GM21717 (cell line): ENCODE measurements around the gene NEK10.

Source experiments
- ATAC-seq: cut with Tn5 transposase; IDR thresholded peaks from one replicate; pipeline ENCODE4 v1.9.1; 2021; ENCODE audit warnings: mild to moderate bottlenecking, moderate library complexity; ENCODE audit not compliant: unreplicated experiment

Gene NEK10

DNA sequence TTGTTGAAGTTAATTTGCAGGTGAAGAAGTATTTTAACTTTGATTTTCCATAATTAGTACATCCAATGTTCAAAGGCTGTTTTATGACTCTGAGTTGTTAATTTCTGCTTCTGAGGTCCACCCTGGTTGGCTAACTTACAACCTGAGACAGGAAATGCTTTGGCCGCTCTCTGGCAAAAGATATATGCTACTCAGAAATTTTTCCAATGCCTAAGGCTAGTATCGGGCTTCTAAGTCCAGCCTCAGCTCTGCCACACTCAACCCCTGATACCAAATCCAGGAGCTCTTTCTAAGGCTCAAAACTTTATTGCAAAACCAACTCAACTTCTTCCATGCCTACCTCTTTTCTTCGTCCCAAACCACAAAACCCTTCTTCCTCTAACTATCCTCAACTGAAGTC, 192.9 kb downstream of the NEK10 start:
- ATAC-seq, result no peak

DNA sequence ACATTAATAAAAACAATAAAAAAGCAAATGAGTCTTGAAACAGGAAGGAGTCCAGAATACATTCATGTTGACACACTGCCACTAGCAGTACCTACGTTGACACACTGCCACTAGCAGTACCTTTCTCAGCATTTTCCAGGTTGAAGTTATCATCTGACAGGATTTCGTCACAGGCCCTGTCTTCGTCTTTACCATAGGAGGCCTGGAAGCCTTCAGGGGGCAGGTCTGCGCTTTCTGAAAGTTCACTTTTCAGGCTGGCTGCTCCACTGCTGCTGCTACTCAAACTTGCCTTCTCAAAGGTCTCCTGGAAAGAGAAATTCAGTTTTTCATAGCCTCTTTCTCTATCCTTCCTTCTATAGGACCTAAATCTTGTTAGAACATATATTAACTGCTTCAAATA, 194.7 kb downstream of the NEK10 start:
- no peak for ATAC-seq

DNA sequence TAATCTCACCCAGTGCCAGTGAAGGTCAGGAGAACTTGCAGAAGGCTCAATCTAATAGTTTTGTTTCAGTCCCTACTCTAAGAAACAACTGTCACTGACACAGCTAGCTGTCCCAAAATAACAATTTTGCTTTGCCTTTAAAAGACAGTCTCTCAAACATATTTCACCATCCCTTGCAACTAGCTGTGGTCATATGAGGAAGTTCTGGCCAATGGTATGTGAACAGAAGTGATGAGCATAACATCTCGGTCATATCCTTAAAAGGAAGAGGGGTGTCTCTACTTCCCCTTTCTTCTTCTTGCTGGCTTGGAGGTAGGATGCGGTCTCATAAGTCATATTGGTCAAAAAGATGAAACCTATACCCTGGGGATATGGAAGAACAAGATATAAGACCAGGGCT, 198.1 kb downstream of the NEK10 start:
- ATAC-seq, result peak; percentile 88

DNA sequence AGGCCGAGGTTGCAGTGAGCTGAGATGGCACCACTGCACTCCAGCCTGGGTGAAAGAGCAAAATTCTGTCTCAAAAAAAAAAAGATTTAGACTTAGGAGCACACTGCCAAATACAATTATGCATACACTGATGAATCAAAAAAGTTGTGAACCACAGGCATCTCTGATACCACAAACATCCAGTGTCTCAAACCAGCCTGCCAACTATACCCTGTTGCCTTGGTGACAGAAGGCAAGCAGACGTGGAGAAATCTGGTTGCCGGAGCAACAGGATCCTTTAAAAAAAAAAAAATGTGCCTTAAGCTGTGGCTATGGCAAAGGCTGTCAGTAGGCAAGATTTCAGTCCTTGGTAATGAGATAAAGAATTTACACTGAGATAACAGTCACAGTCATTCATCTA, 202.3 kb downstream of the NEK10 start:
- no peak for ATAC-seq

DNA sequence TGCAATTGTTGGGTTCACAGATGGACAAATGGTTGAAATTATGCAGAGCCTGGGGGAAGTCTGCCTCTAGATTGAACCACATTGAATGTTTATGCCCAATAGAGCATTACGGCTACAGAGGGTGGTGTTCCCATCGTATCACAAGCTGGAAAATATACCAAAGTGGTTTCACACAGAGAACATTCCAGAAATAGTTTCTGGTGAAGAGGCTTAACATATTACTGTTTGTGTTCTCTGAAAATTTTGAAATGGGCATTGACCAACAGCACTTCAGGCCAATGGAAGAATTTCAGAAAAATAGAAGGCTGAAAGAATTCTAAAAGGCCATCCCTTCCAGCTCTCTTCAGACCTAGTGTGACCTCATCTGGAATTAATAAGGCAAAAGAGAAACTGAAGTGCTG, 203.9 kb downstream of the NEK10 start:
- no peak for ATAC-seq

DNA sequence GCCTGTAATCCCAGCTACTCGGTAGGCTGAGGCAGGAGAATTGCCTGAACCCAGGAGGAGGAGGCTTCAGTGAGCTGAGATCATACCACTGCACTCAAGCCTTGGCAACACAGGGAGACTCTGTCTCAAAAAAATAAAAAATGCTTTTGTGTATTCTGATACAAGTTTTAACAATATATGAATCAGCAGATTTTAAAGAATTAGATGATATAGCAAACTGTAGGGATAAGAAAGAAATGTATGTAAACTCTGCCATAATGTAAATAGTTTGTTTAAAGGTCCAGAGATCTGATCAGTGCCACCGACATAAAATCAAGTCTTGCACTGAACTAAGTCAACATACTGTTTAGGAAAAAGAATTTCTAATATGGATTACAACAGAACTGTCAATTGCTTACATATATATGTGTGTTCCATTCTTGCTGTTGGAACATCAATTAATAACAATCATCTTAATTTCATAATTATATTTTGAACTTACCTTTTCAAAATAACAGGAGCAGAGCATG, 208.3 kb downstream of the NEK10 start:
- no peak for ATAC-seq

DNA sequence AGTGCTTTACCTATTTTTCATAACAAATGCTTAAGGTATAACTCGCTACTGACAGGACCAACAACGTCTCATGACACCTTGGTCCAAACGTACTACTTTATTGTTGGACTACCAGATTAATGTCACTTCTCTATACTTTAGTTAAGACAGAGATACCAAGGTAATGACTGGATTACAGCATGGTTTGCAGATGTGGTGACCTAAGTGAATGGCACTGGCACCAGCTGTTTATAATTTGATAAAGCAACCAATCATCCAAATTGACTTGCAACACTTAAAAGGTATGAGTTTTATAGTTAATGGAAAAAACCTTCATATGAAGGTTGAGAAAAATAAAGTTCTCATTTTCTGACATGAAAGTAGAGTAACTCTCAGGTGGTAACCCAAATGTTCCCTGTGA, 209.0 kb downstream of the NEK10 start:
- ATAC-seq, result no peak

DNA sequence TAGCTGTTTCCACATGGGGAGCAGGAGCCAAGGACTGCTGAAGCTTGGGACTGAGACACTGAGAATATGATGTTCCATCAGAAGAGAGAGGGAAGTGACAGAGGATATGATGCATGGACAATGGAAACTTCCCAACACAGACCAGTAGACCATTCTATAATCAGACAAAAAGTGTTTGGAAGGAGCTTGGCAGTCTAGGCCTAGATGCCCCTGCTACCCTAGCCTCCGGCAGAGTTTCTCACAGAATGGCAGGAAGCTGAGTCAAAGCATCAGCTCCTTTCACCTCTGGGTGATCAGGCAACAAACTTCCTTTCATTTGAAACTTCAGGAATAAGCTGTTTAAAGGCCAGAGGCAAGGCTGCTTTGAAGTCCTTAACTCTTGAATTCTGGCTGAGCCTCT, 222.0 kb downstream of the NEK10 start:
- no peak for ATAC-seq

DNA sequence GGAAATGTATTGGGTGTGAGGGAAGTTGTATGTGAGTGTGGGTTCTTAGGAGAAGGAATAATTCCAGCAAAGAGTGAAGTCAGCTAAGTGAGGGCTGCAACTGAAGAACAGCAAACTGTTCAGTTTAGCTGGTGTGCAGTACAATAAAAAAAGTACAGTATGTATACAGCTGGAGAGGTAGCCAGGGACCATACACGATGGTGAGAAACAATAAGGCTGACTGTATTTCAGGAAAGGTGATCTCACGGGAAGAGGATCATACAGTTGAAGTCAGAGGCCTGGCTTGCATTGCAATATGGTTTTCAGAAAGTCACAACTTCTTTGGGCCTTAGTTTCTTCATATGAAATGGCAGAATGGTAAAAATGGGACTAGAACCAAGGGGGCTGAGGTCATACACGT, 222.4 kb downstream of the NEK10 start:
- no peak for ATAC-seq

DNA sequence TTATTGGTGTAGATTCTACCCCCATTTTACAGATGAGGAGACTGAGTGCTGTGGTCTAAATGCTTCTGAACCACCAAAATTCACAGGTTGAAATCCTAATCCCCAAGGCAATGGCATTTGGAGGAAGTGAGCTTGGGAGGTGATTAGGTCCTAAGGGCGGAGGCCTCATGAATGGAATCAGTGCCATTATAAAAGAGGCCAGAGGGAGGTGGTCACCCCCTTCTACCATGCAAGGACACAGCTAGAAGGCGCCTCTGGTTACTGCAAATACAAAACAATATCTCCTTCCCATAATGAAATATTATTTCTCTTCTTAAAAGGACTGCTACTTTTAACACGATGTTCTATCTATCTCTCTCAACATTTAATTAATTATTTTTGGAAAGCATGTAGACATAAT, 223.5 kb downstream of the NEK10 start:
- no peak for ATAC-seq

DNA sequence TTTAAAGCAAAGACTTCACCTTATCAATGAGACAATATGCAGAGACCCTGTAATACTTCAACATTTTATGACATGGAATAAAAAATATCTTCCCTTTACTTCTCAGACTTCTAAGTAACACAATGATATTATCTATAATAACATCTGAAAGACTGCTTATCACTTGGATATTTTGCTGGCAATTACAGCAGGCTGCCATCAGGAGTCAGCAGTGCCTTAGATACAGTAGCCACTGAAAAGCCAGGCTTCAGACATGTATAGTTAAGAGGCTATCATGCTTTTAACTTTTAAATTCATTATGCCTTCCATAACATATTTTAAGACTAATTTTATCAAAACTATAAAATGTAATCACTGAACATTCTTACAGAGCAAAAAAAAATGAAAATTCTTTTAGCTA, 227.5 kb downstream of the NEK10 start:
- no peak for ATAC-seq

DNA sequence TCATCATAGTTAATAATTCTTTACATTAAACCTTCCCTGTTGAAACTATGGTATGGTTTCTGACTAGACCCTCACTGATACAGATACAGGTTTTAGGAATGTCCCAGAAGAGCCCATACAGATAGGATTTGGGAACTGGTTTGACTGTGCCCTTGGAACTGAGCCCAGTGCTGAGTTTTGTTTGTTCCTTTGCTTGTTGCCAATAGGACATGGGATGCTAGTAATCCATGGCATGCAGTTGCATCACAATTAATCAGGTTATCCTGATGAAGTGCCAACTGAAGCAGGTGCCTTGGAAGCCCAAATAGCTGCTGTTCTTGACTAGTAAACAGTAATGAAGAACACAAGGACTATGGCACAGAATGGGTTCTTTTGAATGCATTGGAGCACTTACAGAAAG, 230.6 kb downstream of the NEK10 start:
- no peak for ATAC-seq

DNA sequence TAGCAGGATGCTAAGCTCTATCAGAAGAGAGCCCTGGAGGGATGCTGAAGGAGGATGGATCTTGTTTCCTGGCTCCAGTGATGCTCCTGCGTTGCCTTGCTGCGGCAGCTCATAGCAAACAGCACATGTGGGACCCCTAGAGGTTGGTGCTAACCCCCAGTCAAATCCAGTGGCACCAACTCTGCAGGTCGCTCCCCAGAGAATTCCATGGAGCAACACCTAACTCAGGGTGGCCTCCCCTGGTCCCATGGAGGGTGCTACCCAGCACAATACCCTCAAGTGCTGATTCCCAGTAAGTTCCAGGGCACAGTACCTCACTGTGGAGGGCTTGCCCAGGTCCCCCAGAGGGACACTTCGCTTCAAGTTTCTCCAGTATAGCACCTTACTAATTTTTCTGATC, 231.2 kb downstream of the NEK10 start:
- no peak for ATAC-seq

DNA sequence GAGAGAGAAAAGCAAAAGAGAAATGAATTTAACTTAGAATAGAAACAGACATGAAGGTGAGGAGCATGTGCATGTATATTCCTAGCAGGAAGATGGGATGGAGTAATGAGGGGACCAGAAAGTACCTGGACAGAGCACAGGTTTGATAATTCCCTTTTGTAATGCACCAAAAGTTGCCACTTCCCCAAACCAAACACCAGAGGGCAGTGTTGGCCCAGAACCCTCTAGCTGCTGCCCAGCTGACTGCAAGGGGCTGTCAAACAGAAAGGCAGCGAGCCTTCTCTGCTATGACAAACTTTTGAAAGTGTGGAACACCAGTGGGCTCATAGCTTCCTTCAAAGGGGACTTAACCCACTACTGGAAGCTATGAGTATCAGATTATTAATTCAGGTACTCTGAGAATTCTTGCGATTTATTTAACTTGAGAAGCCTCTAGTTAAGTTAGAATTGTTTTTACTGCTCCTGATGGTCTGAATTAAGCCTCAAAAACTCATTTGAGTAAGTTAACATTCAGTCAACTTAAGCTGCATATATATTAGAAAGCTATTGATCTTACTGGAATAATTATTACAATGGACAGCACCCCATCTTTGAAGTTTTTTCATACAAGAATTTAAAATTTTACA, 234.9 kb downstream of the NEK10 start:
- ATAC-seq, result peak; percentile 97

DNA sequence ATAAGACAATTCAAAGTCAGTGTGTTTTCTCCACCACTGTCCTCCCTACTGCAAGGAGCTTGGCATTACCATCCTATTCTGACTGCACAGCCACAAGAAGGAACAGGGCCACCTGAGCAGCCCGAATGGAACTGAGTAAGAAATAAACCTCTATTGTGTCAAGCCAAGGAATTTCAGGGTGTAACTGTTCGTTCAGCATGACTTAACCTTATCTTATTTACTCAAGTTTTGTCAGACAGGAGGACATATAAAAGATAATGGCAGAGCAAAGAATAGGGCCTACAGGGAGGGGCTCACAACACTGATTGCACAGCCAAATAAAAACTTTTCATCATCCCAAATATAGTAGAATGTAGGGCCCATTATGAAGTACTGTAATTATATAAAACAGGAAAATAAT, 236.1 kb downstream of the NEK10 start:
- no peak for ATAC-seq

DNA sequence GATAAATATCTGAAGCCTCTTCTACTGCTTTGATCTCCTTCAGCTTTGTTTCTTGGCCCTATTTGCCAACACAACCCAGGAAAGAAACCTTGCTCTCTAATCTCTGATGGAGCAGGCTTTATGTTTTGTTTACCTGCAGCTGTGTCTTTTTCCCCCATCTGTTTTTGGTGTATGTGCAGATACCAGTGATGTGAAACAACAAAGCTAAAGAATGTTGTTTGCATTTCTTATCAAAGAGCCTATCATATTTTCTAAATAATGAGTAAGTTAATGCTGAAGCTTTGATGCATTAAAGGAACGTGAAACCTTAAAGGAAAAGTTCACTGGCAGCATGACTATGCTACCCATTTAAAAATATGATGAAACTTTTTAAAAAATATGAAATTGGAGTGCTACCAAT, 238.4 kb downstream of the NEK10 start:
- no peak for ATAC-seq

DNA sequence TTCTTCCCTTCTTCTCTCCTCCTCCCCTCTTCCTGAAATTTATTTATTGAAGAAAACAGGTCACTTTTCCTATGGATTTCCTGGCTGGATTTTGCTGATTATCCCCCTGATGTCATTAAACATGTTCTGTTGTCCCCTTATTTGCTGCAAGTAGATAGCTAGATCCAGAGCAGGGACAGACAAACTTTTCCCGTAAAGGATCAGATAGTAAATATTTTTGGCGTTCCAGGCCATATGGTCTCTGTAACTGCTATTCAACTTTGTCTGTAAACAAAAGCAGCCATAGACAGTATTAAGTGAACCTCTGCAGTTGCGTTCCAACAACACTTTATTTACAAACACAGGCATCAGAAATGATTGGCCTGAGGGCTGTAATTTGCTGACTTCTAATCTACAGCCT, 241.3 kb downstream of the NEK10 start:
- no peak for ATAC-seq

DNA sequence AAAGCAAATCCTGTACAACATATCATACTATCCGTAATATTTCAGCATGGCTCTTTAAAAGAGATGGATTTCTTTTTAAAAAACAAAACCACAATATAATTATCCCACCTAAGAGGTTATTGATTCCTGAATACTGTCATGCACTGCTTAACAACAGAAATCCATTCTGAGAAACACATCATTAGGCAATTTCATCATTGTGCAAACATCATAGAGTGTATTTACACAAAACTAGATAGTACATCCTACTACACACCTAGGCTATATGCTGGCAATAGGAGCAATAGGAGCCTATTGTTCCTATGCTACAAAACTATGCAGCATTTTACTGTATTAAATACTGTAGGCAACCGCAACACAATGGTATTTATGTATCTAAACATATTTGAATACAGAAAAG, 242.0 kb downstream of the NEK10 start:
- no peak for ATAC-seq

DNA sequence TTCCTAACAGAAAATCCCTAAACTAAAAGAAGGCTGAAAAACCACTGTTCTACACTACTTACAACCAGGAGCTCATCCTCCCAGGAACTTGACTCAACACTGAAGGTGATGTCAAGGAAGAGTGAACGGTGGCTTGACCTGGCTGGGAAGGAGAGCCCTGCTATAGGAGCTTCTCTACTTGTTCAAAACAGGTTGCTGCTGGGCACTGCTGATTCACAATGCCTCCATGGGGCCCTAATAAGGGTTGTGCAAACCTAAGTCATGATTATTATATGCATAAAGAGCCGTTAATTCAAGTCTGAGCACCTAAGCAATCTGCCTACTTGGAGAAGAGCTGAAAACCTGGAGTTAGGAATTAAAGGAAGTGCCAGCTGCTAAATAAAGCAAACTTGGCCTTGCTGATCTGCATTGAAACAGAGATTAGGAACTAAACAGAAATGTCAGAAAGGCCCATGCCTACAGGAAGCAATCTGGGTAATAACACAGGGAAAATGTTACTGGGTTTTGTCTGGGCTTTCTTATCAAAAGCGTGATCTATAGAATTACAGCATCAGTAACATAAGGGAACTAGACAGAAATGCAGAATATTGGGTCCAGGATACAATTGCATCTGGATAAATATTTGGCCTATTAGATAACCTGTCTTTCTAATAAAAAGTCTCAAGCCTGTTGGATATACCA, 243.2 kb downstream of the NEK10 start:
- no peak for ATAC-seq

DNA sequence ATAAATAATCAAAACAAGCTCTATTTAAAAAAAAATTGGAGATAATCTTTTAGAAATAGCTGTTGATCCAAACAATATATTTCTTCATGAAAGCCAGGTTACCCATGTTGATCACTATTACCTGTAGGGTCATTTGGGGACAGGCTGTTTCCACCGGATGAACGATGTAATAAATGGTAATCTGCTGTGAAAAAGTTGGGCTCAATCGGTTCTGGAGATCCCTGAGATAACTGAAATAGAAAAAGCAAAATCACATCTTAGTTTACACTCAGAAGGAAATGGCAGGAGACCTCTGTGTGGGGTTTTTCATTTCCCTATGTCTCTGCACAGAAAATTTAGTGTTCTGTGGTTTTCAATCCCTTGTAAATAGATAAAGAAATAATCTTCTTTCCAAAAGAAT, 249.5 kb downstream of the NEK10 start:
- no peak for ATAC-seq

DNA sequence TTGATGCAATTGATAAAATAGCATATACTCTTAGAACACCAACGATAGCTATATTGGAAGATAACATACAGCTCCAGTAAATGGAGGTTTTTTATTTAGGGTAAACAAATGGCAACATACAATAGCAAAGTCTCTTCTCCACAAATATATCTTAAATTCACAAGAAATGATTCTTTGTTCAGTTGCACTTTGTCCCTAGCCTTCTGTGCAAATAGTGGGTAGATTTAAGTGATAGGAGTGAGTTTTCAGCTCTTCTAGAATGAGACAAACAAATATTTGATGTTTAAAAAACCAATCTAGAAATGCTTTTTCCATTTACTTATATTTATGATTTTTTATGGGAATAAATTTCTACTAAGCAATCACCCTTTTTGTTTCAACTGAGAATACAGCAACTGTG, 253.8 kb downstream of the NEK10 start:
- ATAC-seq, result no peak

DNA sequence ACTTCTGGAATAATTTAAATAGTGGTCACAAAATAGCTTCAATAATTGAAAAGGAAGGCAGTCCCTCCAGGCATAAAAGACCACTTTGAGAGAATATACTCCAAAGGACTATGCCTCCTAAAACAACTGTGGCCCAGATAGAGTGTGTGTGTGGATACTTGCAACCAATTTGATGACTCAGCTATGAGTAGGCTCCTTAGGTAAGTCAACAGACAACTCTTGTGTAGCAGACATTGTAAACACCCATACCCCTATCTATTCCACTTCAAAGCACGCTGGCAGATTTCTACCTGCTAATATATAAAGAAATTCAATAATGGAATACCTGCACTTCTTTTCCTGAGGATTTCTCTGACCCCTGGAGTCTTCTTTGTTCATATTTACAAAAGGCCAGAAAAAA, 254.5 kb downstream of the NEK10 start:
- ATAC-seq, result no peak

DNA sequence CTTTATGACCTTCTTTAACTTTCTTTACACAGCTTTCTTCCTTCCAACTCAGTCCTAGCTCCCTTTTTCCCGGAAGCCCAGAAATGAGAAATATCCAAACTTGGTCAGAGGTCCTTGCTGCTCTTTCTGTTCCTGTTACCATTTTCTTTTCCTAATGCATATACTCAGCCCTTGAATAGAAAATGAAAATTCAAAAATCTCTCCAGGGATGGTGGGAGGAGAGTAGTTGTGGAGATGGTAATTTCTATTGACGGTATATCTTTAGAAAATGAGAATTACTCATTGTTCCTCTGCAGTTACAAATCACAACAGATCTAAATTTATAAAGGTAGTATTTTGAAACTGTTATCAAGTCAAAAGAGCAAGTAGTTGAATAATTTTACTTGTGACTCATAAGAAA, 255.1 kb downstream of the NEK10 start:
- no peak for ATAC-seq
